IMR-90 (cell line): ENCODE measurements around the gene HIVEP3.

ENCODE experiments used
- BHLHE40 ChIP-seq: fragments of 150-350 bp; IDR thresholded peaks from 2 replicates; pipeline ENCODE4 v1.6.1; 2016; ENCODE audit warnings: mild to moderate bottlenecking, low read depth, low read length
- CTCF ChIP-seq: conservative IDR thresholded peaks from 2 replicates; pipeline ENCODE4 v1.5.1; 2012; ENCODE audit warnings: mild to moderate bottlenecking, low read depth, low read length, improper control_type of control experiment
- MAFK ChIP-seq: IDR thresholded peaks from 2 replicates; pipeline ENCODE4 v1.6.1; 2012; ENCODE audit warnings: low read depth, low read length, improper control_type of control experiment
- MAZ ChIP-seq: IDR thresholded peaks from 2 replicates; pipeline ENCODE4 v1.6.1; 2012; ENCODE audit warnings: low read depth, mild to moderate bottlenecking, low read length, improper control_type of control experiment, moderate library complexity, borderline replicate concordance
- MXI1 ChIP-seq: IDR thresholded peaks from 2 replicates; pipeline ENCODE4 v1.6.1; 2012; ENCODE audit warnings: low read depth, mild to moderate bottlenecking, low read length, moderate library complexity, borderline replicate concordance
- POLR2A ChIP-seq: IDR thresholded peaks from 2 replicates; pipeline ENCODE4 v1.6.1; 2012; ENCODE audit warnings: mild to moderate bottlenecking, low read depth, low read length
- RAD21 ChIP-seq: IDR thresholded peaks from 2 replicates; pipeline ENCODE4 v1.6.1; 2012; ENCODE audit warnings: low read length, improper control_type of control experiment
- RCOR1 ChIP-seq: IDR thresholded peaks from 2 replicates; pipeline ENCODE4 v1.6.1; 2012; ENCODE audit warnings: mild to moderate bottlenecking, low read length, improper control_type of control experiment; ENCODE audit not compliant: insufficient replicate concordance
- RFX5 ChIP-seq: IDR thresholded peaks from 2 replicates; pipeline ENCODE4 v1.8.0; 2012; ENCODE audit warnings: low read depth, mild to moderate bottlenecking, low read length, moderate library complexity

- TF ChIP-seq MAFK (no peak), POLR2A (no peak), CTCF (no peak), RCOR1 (no peak), RFX5 (no peak), MAZ (no peak), MXI1 (no peak), RAD21 (no peak), BHLHE40 (no peak)
Observed at GRCh38 chr1:41653574-41653973, 265.1 kb downstream of the HIVEP3 start.
